AG09319 (cell line): Measurements from ENCODE around the gene NGDN.
"Not testable (repeated sequence)": the region's sequence is repeated elsewhere in the genome, so short reads cannot be mapped to it uniquely, and the experiment has no call there.

Experiments used
- DNase-seq: peaks from one replicate; pipeline ENCODE4 v3.0.0-alpha.2; 2010; ENCODE audit warnings: low read depth; ENCODE audit errors: extremely low read depth
- CTCF ChIP-seq: IDR thresholded peaks from 2 replicates; pipeline ENCODE4 v1.5.1; 2011; ENCODE audit warnings: low read depth, mild to moderate bottlenecking, inconsistent platforms, low read length, moderate library complexity

NGDN gene

GRCh38 chr14:23469127-23469905 lies at the start of gene NGDN:
Gene NGDN, plus strand, starts transcription at chr14:23469703. Its CDS starts 13 bp downstream, at chr14:23469716.
- peak; percentile 80 for TF ChIP-seq CTCF
- DNase-seq = peak; percentile 100

DNA sequence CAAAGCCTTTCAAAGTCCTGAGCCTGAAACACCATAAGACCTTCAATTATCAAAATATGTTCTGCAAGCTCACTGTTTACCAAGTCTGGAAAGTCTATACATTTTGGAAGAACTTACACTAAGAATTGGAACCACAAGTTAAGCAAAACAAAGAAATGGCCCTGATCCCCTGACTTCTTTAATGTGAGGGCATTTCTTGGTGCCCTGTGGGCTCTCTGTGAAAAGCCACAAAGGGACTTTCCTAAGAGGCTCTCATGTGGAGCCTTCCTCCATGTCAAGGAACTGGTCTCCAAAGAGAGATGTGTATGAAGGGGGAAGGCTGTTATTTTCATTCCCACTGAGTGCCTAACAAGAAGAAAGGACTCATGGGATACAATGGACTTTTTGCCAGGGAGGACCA lies 47.9 kb upstream of the NGDN start:
- DNase-seq = no peak
- TF ChIP-seq CTCF = no peak

DNA sequence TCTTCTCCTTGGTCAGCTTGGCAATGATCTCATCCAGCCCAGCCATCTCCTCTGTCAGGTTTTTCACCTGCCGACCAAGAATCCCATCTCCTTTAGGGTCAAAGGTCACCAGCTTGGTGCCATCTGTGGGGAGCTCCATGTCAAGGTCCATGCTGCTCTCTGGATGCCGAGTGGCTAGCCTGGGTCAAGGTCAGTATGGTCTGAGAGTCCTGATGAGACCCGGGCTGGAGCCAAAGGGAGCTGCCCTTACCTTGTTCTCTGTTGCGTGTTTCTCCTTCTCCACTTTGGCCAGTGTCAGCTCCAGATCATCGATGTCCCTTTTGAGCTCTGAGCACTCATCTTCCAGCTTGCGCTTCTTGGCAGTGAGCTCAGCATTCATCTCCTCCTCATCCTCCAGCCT lies 45.8 kb upstream of the NGDN start:
- no peak for DNase-seq
- no peak for TF ChIP-seq CTCF

GRCh38 chr14:23425169-23425568 lies 44.3 kb upstream of the NGDN start:
- no peak for DNase-seq
- no peak for TF ChIP-seq CTCF

DNA sequence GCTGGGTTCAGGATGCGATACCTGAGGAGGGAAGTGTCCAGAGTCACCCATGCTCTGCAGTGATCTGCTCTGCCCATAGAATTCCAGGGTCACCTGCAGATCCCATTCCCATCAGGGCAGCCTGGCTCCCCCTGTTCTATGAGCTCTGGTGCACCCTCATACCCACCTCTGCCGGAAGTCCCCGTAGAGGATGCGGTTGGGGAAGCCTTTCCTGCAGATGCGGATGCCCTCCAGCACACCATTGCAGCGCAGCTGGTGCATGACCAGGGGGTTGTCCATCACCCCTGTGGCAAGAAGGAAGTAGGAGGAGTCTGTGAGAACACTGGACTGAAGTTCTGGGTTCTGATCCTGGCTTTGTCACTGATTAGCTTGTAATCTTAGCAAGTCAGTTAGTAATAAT lies 43.7 kb upstream of the NGDN start:
- DNase-seq = not testable (repeated sequence)

- no peak for DNase-seq
- TF ChIP-seq CTCF = no peak
Measured at GRCh38 chr14:23428686-23429495, 40.6 kb upstream of the NGDN start.

GRCh38 chr14:23430016-23430722 lies 39.3 kb upstream of the NGDN start:
- TF ChIP-seq CTCF = no peak
- DNase-seq = no peak
